Vein endothelial cell (primary cell): ENCODE results near the gene GREM2. TPM values are rescaled to one million over a fixed set of nuclear protein-coding genes. Genes with fewer than 3 reads are reported as not detected.

Source experiments
- small RNA-seq: library from RNA; depleted of rRNA; stranded (forward); fragments of <200 nt; gene quantifications from one replicate; pipeline ENCODE3, GENCODE V24; 2012
- total RNA-seq: library from RNA; depleted of rRNA; stranded (reverse); fragments of >200 nt; gene quantifications from 2 replicates; pipeline ENCODE4 v1.2.3, GENCODE V29; 2012

The GREM2 gene
- total RNA-seq: under 0.01 TPM in 1 of 2 replicates, not detected in the other

DNA sequence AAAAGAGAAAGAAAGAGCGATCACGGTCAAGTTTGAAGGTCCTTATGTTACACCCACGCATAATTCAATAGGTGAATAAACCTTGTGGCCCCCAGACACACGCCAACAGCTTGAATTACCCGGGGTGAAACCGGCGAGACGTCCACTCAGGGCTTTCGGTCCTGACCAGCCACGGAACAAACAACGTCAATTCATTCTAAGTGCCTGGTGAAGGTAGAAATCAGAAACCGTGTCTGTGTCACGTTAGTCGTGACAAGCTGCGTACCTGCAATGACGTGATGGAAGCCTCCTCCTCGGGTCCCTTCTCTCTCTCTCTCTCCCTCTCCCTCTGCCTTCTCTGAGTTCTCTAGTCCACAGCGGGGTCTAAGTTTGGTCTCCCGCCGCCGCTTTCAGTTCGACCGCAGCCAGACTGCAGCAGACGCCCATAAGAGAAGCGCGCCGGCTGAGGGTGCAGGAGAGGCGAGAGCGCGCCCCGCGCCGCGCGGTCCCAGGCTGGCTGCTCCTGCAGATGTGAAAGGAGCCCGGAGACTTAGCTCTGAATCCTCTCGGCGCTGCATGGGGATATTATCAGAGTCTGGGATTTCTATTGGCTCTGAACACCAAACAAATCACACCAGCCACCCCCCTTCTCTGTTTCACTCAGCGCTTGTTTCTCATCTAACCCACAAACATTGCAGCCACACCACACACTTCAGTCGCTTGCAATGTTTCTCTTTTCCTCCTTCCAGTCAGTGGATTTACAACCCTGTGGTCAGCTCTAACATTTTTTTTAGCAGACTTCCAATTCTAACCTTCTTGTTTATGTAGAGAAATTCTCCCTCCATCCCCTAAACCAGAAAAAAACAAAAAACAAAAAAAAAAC, at the start of gene GREM2:
Gene GREM2 (minus strand): TSS at position 537 of the 862 bp plus-strand sequence. CDS start 118,680 bp downstream, outside the sequence.

Small RNA genes within 50 kb of the gene (small RNA-seq; reads per million reads assigned to genes)
- not detected for gene RNU5F-8P
